Measurements from ENCODE around the gene VPS33B. TPM values are rescaled to one million over a fixed set of nuclear protein-coding genes. Genes with fewer than 3 reads are reported as not detected.

The VPS33B gene
- total and polyA plus RNA-seq, 2 experiments from 2014 or later: 5.2 to 17.2 TPM

DNA sequence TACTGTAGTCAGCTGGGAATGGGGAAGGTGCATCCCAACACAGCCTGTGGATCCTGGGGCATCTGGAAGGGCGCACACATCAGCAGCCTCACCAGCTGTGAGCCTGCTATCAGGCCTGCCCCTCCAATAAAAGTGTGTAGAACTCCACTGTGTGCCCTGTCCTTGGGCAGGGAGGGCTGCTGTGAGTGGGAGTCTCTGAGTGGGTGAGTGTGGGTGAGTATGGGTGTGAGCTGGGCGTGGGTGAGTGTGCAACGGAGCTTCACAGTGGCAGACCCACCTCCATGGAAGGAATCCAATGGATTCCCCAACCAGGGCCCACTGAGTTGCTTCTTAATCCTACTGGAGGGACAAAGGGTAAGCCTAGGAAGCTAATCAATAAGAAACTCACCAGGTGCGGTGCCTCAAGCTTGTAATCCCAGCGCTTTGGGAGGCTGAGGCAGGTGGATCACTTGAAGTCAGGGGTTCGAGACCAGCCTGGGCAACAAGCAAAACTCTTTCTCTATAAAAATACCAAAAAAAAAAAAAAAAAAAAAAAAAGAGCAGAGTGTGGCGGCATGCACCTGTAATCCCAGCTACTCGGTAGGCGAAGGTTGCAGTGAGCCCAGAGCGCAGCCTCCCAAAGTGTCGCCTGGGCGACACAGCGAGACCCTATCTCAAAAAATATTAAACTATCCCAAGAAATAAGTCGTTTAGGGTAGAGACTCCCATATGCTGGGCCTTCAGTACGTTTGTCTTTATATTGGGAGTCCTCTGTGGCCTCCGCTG is 68.3 kb downstream of the VPS33B start:
- no peaks in the 10 kb centered on the region for H3K27me3 ChIP-seq
- no peak for DNase-seq (ENCODE audit: low read depth in 1 of 2, low spot score in 1 of 2)
- peaks cover 26% of the 10 kb centered on the region for H3K36me3 ChIP-seq
- no peaks in the 10 kb centered on the region for H3K9me3 ChIP-seq (ENCODE audit: low read depth)
- peak overlapping the region; percentile 60 for H3K4me3 ChIP-seq
- TF ChIP-seq, protein P1, sequence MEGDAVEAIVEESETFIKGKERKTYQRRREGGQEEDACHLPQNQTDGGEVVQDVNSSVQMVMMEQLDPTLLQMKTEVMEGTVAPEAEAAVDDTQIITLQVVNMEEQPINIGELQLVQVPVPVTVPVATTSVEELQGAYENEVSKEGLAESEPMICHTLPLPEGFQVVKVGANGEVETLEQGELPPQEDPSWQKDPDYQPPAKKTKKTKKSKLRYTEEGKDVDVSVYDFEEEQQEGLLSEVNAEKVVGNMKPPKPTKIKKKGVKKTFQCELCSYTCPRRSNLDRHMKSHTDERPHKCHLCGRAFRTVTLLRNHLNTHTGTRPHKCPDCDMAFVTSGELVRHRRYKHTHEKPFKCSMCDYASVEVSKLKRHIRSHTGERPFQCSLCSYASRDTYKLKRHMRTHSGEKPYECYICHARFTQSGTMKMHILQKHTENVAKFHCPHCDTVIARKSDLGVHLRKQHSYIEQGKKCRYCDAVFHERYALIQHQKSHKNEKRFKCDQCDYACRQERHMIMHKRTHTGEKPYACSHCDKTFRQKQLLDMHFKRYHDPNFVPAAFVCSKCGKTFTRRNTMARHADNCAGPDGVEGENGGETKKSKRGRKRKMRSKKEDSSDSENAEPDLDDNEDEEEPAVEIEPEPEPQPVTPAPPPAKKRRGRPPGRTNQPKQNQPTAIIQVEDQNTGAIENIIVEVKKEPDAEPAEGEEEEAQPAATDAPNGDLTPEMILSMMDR (IDR thresholded peaks at IDR 0.05; ENCODE audit: low read depth, low read length): no peak
- no peak overlapping the region for H3K27ac ChIP-seq
- H3K4me1 ChIP-seq (ENCODE audit: low read depth): peaks cover 9% of the 10 kb centered on the region

DNA sequence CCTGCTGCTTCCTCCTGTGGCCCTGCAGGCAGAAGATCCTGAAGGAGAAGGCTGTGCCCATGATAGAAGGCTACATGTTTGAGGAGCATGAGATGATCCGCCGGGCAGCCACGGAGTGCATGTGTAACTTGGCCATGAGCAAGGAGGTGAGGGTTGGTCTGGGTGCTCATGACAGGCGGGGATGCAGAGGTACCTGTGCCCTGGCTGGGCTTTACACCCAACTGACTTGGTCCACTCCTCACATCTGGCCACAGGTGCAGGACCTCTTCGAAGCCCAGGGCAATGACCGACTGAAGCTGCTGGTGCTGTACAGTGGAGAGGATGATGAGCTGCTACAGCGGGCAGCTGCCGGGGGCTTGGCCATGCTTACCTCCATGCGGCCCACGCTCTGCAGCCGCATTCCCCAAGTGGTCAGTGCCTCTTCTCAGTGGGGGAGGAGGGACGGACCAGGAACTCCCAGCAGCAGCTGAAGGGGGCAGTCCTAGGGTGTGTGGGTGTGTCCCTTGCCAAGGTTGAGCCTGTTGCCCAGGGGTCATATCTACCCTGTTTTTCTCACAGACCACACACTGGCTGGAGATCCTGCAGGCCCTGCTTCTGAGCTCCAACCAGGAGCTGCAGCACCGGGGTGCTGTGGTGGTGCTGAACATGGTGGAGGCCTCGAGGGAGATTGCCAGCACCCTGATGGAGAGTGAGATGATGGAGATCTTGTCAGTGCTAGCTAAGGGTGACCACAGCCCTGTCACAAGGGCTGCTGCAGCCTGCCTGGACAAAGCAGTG is 69.3 kb downstream of the VPS33B start:
- no peaks in the 10 kb centered on the region for H3K27me3 ChIP-seq
- no peak overlapping the region for H3K27ac ChIP-seq
- H3K36me3 ChIP-seq: peaks cover 29% of the 10 kb centered on the region
- peaks cover 9% of the 10 kb centered on the region for H3K4me1 ChIP-seq (ENCODE audit: low read depth)
- TF ChIP-seq, protein P1 (IDR thresholded peaks at IDR 0.05; ENCODE audit: low read depth, low read length): no peak
- no peaks in the 10 kb centered on the region for H3K9me3 ChIP-seq (ENCODE audit: low read depth)
- H3K4me3 ChIP-seq: no peak overlapping the region
- DNase-seq (ENCODE audit: low read depth in 1 of 2, low spot score in 1 of 2): no peak

DNA sequence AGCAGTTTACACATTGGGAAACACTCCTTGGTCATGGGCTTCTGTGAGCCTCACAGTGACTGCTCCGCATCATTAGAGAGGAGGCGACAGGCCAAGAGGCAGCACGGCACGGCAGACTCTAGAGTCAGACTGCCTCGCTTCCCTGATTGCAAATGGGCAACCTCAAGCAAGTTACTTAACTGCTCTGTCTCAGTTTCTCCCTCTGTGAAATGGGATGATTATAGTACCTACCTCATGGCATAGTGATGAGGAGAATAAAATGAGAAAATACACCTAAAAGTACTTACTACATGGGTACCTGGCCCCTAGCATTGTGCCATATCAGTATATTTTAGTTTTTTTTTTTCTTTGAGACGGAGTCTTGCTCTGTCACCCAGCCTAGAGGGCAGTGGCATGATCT is 71.7 kb downstream of the VPS33B start:
- H3K36me3 ChIP-seq: peaks cover 39% of the 10 kb centered on the region
- H3K27me3 ChIP-seq: no peaks in the 10 kb centered on the region
- TF ChIP-seq, protein P1 (IDR thresholded peaks at IDR 0.05; ENCODE audit: low read depth, low read length): no peak
- no peaks in the 10 kb centered on the region for H3K9me3 ChIP-seq (ENCODE audit: low read depth)
- H3K4me1 ChIP-seq (ENCODE audit: low read depth): peaks cover 2% of the 10 kb centered on the region
- H3K27ac ChIP-seq: no peak overlapping the region
- DNase-seq (ENCODE audit: low read depth in 1 of 2, low spot score in 1 of 2): no peak
- no peak overlapping the region for H3K4me3 ChIP-seq

DNA sequence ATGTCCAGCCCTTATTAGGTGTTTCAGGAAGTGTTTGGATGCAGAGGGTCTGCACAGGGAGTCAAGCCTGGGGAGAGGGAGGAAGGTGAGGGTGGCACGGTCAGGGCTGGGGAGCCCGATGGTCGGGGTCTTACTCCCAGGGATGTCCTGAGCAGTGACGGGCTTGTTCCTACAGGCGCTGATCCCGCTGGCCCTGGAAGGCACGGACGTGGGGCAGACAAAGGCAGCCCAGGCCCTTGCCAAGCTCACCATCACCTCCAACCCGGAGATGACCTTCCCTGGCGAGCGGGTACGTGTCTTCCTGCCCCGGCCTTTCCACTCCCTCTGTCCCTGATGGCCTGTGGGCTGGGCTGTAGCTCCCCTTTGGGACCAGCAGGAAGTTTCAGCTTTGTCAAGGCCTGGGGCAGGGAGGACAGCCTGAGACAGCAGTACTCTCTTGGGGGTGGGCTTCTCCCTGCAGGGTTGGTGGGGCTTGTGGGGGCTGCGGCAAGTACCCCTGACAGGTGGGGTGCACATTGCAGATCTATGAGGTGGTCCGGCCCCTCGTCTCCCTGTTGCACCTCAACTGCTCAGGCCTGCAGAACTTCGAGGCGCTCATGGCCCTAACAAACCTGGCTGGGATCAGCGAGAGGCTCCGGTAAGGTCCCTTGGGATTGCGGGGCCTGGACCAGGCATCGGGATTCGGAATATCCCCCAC is 72.3 kb downstream of the VPS33B start:
- no peaks in the 10 kb centered on the region for H3K27me3 ChIP-seq
- no peak overlapping the region for H3K4me3 ChIP-seq
- no peak for DNase-seq (ENCODE audit: low read depth in 1 of 2, low spot score in 1 of 2)
- TF ChIP-seq, protein P1 (IDR thresholded peaks at IDR 0.05; ENCODE audit: low read depth, low read length): no peak
- no peaks in the 10 kb centered on the region for H3K4me1 ChIP-seq (ENCODE audit: low read depth)
- peaks cover 39% of the 10 kb centered on the region for H3K36me3 ChIP-seq
- H3K27ac ChIP-seq: no peak overlapping the region
- H3K9me3 ChIP-seq (ENCODE audit: low read depth): no peaks in the 10 kb centered on the region

Other genes with a start within 250 kb of the VPS33B start
- 66.3 and 79.6 TPM in 2 replicates for gene FURIN, start 154.0 kb downstream of the VPS33B start, total RNA-seq
- gene FURIN, start 154.0 kb downstream of the VPS33B start, polyA plus RNA-seq: 57.7 and 69.3 TPM in 2 replicates
- 13.3 and 19.8 TPM in 2 replicates for gene FES, start 138.1 kb downstream of the VPS33B start, total RNA-seq
- gene FES, start 138.1 kb downstream of the VPS33B start, polyA plus RNA-seq: 5.4 and 12.7 TPM in 2 replicates
- gene MAN2A2, start 119.3 kb downstream of the VPS33B start, total RNA-seq: 31.9 and 53.0 TPM in 2 replicates
- gene MAN2A2, start 119.3 kb downstream of the VPS33B start, polyA plus RNA-seq: 54.3 and 66.3 TPM in 2 replicates
- gene HDDC3, start 90.0 kb downstream of the VPS33B start, total RNA-seq: 31.2 and 32.5 TPM in 2 replicates
- gene HDDC3, start 90.0 kb downstream of the VPS33B start, polyA plus RNA-seq: 22.5 and 24.9 TPM in 2 replicates
- 61.8 and 68.2 TPM in 2 replicates for gene UNC45A, start 87.3 kb downstream of the VPS33B start, total RNA-seq
- gene UNC45A, start 87.3 kb downstream of the VPS33B start, polyA plus RNA-seq: 52.5 and 61.1 TPM in 2 replicates
- gene RCCD1, start 67.7 kb downstream of the VPS33B start, total RNA-seq: 18.6 and 43.0 TPM in 2 replicates
- 32.8 and 50.6 TPM in 2 replicates for gene RCCD1, start 67.7 kb downstream of the VPS33B start, polyA plus RNA-seq
- gene PRC1, start 28.1 kb downstream of the VPS33B start, total RNA-seq: 25.5 and 209 TPM in 2 replicates
- 20.1 and 131 TPM in 2 replicates for gene PRC1, start 28.1 kb downstream of the VPS33B start, polyA plus RNA-seq
- 0.03 TPM in 1 of 2 replicates, not detected in the other for gene SV2B, start 77.7 kb upstream of the VPS33B start, total RNA-seq
- 0.32 TPM in 1 of 2 replicates, not detected in the other for gene SV2B, start 77.7 kb upstream of the VPS33B start, polyA plus RNA-seq